Measurements from ENCODE around the gene RAX.

RAX gene

DNA sequence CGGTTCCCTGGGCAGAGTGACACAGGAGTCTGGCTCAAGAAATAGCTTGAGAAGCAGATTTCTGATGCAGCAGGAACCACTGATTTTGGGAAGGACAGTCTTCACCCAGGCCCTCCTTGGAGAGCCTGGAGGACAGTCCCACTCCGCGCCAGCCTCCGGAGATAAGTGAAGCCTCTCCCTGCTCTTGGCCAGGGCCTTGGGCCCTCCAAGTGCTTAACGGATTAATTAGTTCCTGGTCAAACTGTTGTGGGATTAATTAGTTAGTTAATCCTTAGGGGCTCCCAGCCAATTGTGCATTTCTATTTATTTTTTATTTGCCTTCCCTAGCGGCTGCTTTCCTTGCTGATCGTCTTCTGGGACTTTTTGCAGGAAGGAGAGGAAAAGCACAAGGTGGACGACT is 25.6 kb upstream of the RAX start:
- no peak overlapping the region for H3K4me3 ChIP-seq (replicated peaks; ENCODE audit: insufficient read depth, low read length)
- H3K27me3 ChIP-seq (ENCODE audit: insufficient read depth, poor library complexity, severe bottlenecking) = peaks cover 7% of the 10 kb centered on the region
- TF ChIP-seq REST (IDR thresholded peaks at IDR 0.05; ENCODE audit: insufficient replicate concordance, low read depth) = no peak
- no peak for TF ChIP-seq GABPA (IDR thresholded peaks at IDR 0.05; ENCODE audit: low read depth)
- TF ChIP-seq, protein P1, sequence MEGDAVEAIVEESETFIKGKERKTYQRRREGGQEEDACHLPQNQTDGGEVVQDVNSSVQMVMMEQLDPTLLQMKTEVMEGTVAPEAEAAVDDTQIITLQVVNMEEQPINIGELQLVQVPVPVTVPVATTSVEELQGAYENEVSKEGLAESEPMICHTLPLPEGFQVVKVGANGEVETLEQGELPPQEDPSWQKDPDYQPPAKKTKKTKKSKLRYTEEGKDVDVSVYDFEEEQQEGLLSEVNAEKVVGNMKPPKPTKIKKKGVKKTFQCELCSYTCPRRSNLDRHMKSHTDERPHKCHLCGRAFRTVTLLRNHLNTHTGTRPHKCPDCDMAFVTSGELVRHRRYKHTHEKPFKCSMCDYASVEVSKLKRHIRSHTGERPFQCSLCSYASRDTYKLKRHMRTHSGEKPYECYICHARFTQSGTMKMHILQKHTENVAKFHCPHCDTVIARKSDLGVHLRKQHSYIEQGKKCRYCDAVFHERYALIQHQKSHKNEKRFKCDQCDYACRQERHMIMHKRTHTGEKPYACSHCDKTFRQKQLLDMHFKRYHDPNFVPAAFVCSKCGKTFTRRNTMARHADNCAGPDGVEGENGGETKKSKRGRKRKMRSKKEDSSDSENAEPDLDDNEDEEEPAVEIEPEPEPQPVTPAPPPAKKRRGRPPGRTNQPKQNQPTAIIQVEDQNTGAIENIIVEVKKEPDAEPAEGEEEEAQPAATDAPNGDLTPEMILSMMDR (IDR thresholded peaks at IDR 0.05; ENCODE audit: insufficient read depth, low read length) = no peak
- TF ChIP-seq POLR2AphosphoS5 (IDR thresholded peaks at IDR 0.05; ENCODE audit: low read depth) = no peak
- TF ChIP-seq SPI1 (IDR thresholded peaks at IDR 0.05; ENCODE audit: borderline replicate concordance, low read depth) = no peak
- no peak overlapping the region for H3K27ac ChIP-seq (replicated peaks)
- DNase-seq (ENCODE audit: low read depth in 1 of 2, low spot score in 1 of 2) = no peak

DNA sequence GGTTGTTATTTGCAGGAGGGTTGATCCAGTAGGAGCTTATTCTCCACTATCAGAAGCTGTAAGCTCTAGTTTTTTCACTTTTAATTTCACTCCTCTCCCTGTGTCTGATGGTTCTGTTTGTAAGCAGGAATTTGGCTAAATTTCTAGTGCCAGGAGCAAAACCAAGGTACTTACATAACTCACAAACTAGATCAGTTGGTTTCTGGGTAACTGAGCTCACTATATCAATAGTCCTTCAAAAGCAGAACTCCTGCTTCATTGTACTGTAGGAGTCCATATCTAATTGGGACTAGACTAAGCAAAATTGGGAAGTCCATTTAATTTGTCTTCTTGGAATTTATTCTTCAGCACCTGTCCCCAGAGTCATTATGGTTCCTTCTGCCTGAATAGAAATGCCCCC is 20.1 kb upstream of the RAX start:
- no peak for DNase-seq (ENCODE audit: low read depth in 1 of 2, low spot score in 1 of 2)
- peaks cover 8% of the 10 kb centered on the region for H3K27me3 ChIP-seq (ENCODE audit: insufficient read depth, poor library complexity, severe bottlenecking)
- no peak overlapping the region for H3K27ac ChIP-seq (replicated peaks)

DNA sequence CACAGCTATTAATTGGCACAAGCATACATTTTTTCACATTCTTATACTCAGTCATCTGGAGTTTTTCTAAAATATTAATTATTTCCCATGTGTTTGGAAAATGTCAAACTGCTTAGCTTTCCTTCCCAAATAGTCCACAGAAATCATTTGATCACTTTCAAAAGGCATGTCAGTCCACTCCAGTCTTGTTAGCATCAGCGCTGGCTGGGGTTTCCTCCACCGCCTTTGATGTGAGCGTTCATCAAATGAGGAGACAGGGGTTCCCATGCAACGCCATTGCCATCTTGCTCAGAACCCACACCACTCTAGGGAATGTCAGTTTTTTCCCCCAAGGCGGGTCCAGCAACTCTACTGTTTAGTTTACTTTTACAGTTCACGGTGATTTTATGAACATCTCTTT is 13.1 kb upstream of the RAX start:
- DNase-seq (ENCODE audit: low read depth in 1 of 2, low spot score in 1 of 2) = no peak
- TF ChIP-seq SPI1 (IDR thresholded peaks at IDR 0.05; ENCODE audit: borderline replicate concordance, low read depth) (no peak), POLR2AphosphoS5 (IDR thresholded peaks at IDR 0.05; ENCODE audit: low read depth) (no peak), GABPA (IDR thresholded peaks at IDR 0.05; ENCODE audit: low read depth) (no peak), REST (IDR thresholded peaks at IDR 0.05; ENCODE audit: insufficient replicate concordance, low read depth) (no peak)
- TF ChIP-seq, protein P1 (IDR thresholded peaks at IDR 0.05; ENCODE audit: insufficient read depth, low read length) = no peak
- no peak overlapping the region for H3K27ac ChIP-seq (replicated peaks)
- H3K27me3 ChIP-seq (ENCODE audit: insufficient read depth, poor library complexity, severe bottlenecking) = peaks cover 28% of the 10 kb centered on the region
- H3K4me3 ChIP-seq (replicated peaks; ENCODE audit: insufficient read depth, low read length) = no peak overlapping the region

More for the DNA sequence above, 20.1 kb upstream of the RAX start:
- no peak for TF ChIP-seq GABPA (IDR thresholded peaks at IDR 0.05; ENCODE audit: low read depth)
- TF ChIP-seq POLR2AphosphoS5 (IDR thresholded peaks at IDR 0.05; ENCODE audit: low read depth) = no peak
- TF ChIP-seq SPI1 (IDR thresholded peaks at IDR 0.05; ENCODE audit: borderline replicate concordance, low read depth) = no peak
- TF ChIP-seq REST (IDR thresholded peaks at IDR 0.05; ENCODE audit: insufficient replicate concordance, low read depth) = no peak
- TF ChIP-seq, protein P1 (IDR thresholded peaks at IDR 0.05; ENCODE audit: insufficient read depth, low read length) = no peak
- H3K4me3 ChIP-seq (replicated peaks; ENCODE audit: insufficient read depth, low read length) = no peak overlapping the region
